HG03108 (cell line): ENCODE data around the gene CDK14.
"Not testable (repeated sequence)": the region's sequence is repeated elsewhere in the genome, so short reads cannot be mapped to it uniquely, and the experiment has no call there.

Experiments
- ATAC-seq: cut with Tn5 transposase; IDR thresholded peaks from one replicate; pipeline ENCODE4 v1.9.1; 2021; ENCODE audit warnings: moderate library complexity; ENCODE audit not compliant: unreplicated experiment

Gene CDK14

DNA sequence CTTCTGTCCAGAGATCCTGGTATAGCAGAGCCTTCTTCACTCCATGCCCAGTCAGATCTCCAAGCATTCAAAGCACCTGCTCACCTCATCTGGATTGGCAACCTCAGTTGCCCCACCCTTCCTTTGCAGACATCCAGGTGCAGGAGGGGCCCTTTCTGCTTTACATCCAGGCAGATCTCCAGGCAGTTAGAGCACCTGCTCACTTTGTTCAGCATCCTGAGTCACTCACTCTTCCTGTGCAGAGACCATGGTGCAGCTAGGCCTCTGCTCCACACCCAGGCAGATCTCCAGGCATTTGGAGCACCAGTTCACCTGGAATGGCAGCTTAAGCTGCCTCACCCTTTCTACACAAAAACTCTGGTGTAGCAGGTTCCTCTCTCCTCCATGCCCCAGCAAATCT, 153.1 kb downstream of the CDK14 start:
- ATAC-seq = no peak

DNA sequence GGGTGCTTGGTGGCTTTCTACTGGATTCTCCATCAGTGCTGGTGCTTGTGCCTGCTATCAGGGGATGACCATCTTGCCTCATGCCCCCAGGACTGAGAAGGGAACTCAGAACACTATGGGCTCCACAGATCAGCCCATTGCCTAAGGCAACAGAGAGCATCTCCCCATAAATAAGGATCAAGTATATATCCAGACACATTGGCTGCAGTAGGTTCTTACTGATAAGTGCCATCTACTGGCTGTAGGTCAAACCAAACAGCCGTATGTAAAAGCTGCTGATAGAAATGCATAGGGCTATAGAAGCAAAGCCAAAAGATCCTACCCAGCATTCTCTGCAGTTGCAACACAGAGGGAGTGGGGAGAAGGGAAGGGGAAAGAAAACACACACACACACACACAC, 153.7 kb downstream of the CDK14 start:
- peak; percentile 59 for ATAC-seq

DNA sequence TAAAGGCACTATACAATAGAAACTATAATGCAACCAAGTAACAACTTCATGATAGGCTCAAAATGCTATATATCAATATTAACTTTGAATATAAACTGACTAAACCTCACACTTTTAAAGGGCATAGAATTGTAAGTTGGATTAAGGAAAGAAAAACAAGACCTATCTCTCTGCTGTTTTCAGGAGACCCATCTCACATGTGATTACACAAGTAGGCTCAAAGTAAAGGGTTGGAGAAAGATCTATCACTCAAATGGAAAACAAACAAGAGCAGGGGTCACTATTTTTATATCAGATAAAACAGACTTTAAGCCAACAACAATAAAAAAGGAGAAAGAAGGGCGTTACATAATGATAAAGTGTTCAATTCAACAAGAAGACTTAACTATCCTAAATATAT, 155.5 kb downstream of the CDK14 start:
- no peak for ATAC-seq

DNA sequence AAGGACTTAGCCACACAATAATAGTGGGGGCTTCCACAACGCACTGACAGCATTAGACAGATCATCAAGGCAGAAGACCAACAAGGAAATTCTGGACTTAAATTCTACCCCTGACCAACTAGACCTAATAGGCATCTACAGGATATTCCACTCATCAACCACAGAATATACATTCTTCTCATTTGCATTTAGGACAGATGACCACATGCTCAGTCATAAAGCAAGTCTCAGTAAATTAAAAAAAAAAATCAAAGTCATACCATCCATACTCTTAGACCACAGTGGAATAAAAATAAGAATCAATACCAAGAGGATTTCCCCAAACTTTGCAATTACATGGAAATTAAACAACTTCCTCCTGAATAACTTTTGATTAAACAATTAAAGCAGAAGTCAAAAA, 155.9 kb downstream of the CDK14 start:
- ATAC-seq = no peak

DNA sequence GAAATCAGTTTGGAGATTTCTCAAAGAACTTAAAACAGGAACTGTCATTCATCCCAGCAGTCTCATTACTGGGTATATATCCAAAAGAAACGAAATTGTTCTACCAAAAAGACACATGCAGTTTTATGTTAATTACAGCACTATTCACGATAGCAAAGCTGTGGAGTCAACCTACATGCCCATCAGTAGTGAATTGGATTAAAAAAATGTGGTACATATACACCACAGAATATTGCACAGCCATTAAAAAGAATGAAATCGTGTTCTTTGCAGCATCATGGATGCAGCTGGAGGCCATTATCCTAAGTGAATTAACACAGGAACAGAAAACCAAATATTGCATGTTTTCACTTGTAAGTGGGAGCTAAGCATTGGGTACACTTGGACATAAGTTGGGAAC, 158.9 kb downstream of the CDK14 start:
- ATAC-seq = no peak

DNA sequence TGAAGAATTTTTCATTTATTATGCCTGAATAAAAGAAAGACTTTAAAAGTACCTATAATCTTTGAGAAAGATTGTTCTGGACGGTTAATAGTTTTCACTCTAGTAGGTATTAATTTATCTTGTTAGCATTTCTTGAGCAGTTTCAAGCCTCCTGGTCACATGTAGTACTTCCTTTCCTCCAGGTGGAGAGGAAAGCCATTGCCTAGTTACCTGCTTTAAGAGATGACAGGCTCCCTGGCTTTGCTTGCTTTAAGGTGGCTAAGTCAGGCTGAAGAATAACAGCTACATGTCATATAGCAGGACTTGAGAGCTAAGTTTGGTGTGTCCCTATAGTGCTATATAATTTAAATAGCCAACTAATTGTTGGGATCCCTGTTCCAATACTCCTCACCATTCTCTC, 160.2 kb downstream of the CDK14 start:
- ATAC-seq = no peak

DNA sequence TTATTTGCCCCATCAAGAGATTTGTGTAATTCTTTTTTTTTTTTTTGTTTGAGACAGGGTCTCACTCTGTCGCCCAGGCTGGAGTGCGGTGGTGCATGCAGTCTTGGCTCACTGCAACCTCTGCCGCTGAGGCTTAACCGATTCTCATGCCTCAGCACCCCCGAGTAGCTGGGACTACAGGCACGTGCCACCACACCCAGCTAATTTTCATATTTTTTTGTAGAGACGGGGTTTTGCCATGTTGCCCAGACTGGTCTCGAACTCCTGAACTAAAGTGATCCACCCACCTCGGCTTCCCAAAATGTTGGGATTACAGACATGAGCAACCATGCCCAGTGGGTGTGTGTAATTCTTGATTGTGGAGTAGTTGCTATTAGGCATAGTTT, 161.4 kb downstream of the CDK14 start:
- not testable (repeated sequence) for ATAC-seq

DNA sequence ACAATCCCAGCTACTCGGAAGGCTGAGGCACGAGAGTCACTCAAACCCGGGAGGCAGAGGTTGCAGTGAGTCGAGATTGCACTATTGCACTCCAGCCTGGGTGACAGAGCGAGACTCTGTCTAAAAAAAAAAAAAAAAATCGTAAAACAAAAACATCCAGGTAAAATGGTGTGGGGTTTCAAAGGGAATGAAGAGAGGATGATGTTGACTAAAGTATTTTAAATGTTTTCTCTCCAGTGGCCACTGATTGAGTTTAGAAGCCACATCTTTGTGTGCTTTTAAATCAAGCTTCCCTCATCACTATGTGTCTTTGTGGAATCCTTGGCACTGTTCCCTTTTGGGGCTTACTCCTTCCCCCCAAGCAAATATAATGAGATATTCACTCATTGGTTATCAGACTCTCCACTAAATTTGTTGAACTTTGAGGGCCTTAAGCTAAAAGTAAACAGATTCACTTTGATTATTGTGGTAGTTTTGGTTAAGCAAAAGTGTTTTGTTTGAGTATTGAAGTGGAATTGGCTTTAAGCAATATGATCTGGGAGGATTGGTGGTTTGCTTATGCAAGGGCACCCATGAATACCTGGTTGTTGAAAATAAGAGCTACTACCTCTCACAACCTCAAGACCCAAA, 162.9 kb downstream of the CDK14 start:
- no peak for ATAC-seq

DNA sequence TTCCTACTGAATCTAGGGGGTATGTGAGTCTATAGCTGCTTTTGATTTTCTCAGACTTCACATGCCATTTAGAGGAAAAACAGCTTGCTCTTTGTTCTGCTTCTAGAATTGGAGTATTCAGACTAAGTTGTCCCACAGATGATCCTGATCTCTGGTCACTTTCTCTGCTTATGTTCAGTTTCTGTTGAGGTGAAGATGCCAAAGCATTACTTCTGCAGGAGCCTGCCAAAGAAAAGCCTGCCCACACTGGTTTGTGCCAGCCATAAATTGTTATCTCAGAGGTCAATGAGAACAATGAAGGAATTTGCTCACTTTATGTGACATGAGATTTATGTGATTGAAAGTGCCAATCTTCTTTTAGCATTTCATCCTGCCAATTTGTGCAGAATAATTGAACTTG, 163.6 kb downstream of the CDK14 start:
- no peak for ATAC-seq

DNA sequence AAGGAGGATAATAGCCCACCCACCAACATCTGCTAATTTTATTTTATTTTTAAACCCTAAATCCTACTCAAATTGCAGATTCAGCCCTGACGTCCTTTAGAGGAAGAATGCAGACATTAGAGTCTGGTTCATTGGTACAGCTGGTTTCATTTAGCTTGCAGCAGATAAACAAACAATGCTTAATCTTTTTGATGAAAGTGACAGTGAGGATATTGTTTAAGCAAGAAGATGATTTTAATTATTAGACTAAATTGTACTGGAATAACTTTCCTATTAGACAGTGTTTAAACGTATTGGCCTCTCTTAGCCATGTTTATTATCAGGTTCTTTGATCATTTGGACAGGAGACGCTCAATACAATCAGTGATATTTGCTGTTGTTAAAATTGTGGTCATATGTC, 164.8 kb downstream of the CDK14 start:
- ATAC-seq = no peak

DNA sequence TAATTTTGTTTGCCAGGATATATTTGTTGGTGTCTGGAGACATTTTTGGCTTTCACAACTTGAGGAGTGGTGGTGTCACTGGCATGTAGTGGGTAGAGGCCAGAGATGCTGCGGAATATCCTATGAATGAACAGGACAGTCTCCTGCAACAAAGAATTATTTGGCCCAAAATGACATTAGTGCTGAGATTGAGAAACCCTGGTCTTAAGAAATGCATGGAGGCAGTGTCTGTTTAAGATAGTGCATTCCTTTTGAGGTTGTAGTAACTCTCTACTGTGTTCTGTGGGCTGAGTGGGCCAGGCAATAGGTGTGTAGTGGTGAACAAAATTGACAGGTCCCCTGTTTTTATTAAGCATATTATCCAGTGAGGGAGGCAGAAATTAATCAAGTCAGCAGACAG, 165.5 kb downstream of the CDK14 start:
- ATAC-seq = no peak

DNA sequence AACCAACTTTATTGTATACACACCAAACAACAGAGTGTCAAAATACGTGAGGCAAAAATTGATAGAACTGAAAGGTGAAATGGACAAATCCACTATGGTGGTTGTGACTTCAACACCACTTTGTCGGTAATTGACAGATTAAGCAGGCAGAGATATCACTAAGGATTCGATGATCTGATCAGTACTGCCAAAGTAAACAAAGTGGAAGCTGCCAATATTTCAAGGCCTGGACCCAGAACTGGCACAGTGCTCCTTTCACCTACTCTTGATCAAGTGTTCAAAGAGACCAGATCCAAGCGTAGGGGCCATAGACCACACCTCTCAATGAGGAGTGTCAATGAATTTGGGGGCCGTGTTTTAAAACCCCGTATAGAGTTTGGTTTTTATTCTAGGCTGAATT, 167.0 kb downstream of the CDK14 start:
- ATAC-seq = no peak

DNA sequence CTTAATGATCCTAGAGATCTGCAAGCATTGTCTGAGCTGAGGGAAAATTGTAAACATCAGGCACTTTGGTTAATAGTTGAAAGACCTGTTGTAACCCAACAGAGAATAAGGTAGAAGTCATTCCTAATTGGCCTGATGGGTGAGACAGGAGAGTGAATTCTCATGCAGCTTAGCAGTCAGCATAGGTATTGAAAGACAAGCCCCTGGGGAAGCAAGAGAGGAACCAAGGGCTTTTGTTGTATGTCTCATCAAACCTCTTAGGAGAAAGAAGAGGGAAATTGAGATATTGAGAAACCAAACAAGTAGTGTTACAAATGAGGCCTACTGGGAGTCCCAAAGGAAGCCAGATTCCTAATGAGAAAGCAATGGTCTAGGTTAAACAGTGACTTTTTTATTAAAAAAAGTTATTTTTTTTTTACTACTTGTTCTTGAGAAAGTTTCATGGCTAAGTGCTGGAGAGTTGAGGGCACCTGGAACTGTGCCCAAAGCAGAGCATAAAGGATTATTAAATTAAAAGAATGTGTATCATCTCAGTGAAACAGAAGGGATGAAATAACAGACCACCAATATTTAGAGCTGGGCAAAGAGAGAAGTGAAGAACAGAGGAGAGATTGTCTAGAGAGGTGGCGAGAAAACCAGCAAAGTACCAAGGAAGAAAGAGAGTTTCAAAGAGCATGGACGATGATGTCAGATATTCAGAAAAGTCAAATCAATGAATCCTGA, 168.9 kb downstream of the CDK14 start:
- peak; percentile 48 for ATAC-seq

DNA sequence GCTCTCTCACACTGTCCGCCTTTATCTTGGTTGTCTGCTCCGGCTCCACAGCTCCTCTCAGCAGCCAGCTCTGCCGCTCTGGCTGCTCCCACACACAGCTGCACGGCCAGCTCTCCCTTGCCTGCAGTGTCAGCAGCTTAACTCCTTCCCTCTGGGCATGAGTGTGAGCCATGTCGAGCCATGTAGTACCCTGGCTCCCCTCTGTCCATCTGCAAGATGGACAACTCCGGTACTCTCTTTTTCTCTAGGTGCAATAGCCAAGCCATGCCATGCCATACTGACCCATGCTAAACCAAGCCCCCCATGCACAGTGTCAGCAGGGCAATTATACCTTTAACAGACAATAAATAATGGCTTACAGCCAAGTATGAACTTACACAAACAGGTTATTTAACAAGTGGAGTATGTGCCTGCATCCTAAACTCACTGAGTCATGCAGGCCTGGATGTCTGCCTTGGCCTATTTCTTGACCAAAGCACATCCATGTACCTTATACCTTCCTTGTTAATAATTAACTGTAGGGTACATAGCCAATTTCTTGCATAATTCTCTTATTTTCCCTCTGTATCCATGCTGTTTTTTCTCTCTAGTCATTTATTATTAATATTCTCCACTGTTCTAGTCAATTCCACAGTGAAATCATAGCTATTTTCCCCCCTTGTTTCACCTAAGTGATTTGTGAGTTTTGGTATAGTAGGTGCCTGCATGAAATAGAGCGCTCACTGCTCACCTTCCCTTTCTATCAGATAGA, 170.9 kb downstream of the CDK14 start:
- ATAC-seq = no peak

DNA sequence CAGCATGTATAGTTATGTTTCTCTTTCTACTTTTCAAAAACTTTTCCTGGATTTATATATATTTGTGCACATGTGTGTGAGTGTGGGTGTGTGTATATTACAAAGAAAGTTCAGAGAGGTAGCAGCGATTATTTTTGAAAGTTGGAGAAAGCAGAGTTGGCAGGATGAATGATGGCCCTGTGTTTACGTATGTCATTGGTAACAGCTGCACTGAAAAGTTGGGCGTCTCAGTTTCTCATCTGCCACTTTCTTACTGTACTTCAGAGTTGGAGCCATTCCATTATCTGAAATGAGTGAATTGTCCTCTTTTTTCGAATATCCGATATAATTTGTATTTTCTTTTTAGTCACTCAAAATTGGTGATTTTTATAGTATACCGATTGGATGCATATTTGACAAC, 172.2 kb downstream of the CDK14 start:
- ATAC-seq = no peak

DNA sequence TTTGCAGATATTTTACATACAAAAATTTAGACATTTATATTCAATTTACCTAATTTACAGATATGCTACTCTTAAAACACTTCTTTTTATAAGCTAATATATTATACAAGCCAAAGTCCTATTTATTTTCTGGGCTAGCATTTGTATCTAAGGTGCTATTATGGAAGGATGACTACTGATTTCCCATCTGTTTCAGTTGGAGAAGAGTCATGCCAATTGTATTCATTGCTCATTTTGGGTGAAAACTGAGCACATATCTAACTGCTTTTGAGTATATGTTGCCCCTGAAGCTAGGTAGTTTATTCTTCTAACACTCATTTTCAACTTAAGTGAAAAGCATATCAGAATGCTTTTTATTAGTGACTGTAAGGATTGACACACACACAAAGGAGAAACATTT, 172.9 kb downstream of the CDK14 start:
- no peak for ATAC-seq

DNA sequence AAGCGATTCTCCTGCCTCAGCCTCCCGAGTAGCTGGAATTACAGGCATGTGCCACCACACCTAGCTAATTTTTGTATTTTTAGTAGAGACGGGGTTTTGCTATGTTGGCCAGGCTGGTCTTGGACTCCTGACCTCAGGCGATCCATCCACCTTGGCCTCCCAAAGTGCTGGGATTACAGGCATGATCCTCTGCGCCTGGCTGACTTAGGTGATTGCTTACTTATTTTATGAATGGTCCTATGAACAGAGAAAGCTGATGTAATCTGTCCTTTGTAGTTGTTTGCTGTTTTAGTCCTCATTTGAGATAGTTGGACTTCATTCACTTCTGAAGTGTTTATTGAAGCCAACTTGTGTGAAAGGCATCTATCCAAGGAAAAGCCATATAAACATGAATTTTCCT, 173.4 kb downstream of the CDK14 start:
- ATAC-seq = not testable (repeated sequence)

DNA sequence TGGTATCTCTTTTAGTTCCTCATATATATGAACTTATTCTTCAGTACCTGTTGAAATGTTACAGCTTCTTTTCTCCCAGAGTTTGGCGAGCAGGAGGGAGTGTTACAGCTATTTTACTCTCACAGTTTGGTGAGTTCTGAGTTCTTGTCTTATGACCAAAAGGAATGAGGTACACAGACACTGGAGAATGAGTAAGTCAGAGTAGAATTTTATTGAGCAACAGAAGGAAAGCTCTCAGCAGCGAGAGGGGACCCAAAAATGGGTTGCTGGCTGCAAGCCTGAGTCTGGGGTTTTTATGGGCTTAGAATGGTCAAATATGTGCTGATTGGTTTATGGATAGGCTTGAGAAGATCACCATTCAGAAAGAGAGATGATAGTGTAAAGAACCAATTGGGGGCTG, 175.2 kb downstream of the CDK14 start:
- no peak for ATAC-seq

DNA sequence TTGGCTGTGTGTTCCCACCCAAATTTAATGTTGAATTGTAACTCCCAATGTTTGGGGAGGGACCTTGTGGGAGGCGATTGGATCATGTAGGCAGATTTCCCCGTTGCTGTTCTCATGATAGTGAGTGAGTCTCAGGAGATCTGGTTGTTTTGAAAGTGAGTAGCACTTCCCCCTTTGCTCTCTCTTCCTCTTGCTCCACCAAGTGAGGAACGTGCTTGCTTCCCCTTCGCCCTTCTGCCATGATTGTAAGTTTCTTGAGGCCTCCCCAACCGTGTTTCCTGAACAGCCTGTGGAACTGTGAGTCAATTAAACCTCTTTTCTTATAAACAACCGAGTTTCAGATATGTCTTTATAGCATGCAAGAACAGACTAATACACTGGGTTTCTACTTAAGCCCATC, 176.3 kb downstream of the CDK14 start:
- no peak for ATAC-seq

DNA sequence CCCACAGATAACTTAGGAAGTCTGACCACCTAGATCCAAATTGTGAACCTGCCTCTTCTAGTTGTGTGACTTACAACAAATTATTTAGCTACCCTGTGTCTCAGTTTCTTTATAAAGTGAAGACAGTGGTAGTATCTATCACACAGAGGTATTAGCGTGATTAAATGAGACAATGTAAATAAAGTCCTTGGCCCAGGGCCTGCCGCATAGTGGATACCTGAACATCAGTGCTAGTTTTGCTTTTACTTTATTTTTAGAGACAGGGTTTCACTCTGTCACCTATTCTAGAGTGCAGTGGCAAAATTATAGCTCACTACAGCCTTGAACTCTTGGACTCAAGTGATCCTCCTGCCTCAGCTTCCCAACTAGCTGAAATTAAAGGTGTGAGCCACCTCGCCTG, 177.1 kb downstream of the CDK14 start:
- ATAC-seq = no peak

DNA sequence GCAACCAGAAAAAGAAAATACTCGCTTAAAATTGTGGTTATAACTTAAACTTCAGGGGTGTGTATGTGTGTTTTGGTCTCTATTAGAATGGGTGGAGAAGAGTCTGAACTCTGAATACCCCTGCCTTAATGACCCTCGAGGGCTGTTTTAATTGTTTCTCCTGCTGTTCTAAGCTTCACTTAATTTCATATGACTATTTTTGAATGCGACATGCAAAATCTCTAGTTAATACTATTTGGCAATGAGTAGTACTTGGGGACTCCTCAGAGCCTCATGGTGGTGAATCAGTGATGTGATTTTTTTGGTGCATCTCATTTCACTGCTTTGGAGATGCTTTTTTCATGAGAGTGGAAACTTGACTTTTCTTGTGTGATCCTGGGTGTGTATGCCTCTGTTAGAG, 178.6 kb downstream of the CDK14 start:
- ATAC-seq = no peak

DNA sequence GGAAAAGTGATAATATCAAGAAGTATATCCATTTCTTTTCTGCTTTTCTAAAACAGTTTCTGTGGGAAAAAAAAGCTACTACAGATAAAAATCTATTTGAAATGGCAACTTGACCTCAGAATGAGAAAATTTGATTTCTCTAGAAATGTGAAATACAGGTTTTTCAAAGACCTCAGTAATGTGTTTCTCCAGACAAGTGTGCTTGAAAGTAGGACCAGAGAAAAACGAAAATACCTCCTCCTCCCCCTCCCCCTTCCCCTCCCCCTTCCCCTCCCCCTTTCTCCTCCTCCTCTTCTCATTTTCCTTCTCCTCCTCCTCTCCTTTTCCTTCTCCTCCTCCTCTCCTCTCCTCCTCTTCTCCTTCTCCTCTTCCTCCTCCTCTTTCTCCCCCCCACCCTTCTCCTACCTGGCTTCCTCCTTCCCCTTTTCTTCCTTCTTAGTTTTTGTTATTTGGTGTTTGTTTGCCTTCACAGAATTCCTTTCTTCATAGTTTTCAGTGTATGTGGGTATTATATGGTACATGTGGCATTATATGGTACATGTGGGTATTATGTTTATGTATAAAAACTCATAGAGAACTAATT, 179.4 kb downstream of the CDK14 start:
- no peak for ATAC-seq
